Fibroblast of the conjunctiva (primary cell): ENCODE data around the gene FTO.
A peak's percentile ranks its signal among the peaks of the same experiment; 100 is the strongest.

ENCODE experiments used
- DNase-seq: peaks from one replicate; pipeline ENCODE4 v3.0.0-alpha.2; 2010; ENCODE audit warnings: low read depth

FTO gene

GRCh38 chr16:53936529-53936928 is 232.6 kb downstream of the FTO start:
- DNase-seq, result no peak

- no peak for DNase-seq
Observed at GRCh38 chr16:53937161-53937880, 233.4 kb downstream of the FTO start.

- no peak for DNase-seq
Observed at GRCh38 chr16:53944025-53944424, 240.1 kb downstream of the FTO start.

- peak; percentile 31 for DNase-seq
Observed at GRCh38 chr16:53945996-53946395, 242.0 kb downstream of the FTO start.

- no peak for DNase-seq
Observed at GRCh38 chr16:53946746-53947386, 242.9 kb downstream of the FTO start.

- no peak for DNase-seq
Observed at GRCh38 chr16:53947642-53948041, 243.7 kb downstream of the FTO start.

- DNase-seq, result no peak
Observed at GRCh38 chr16:53948326-53948725, 244.4 kb downstream of the FTO start.

- no peak for DNase-seq
Observed at GRCh38 chr16:53948734-53949430, 244.9 kb downstream of the FTO start.

- no peak for DNase-seq
Observed at GRCh38 chr16:53949715-53950410, 245.9 kb downstream of the FTO start.

- DNase-seq, result no peak
Observed at GRCh38 chr16:53950677-53951076, 246.7 kb downstream of the FTO start.

- DNase-seq, result no peak
Observed at GRCh38 chr16:53952215-53953208, 248.6 kb downstream of the FTO start.

- DNase-seq, result no peak
Observed at GRCh38 chr16:53953336-53953735, 249.4 kb downstream of the FTO start.

- DNase-seq, result no peak
Observed at GRCh38 chr16:53955221-53955875, 251.4 kb downstream of the FTO start.

- DNase-seq, result no peak
Observed at GRCh38 chr16:53958341-53958880, 254.5 kb downstream of the FTO start.

GRCh38 chr16:53960050-53960812 is 256.3 kb downstream of the FTO start:
- no peak for DNase-seq

GRCh38 chr16:53960954-53961616 is 257.1 kb downstream of the FTO start:
- no peak for DNase-seq

- no peak for DNase-seq
Observed at GRCh38 chr16:53962041-53962440, 258.1 kb downstream of the FTO start.

GRCh38 chr16:53964145-53964790 is 260.3 kb downstream of the FTO start:
- no peak for DNase-seq
